NCI-H2029 (cell line): ENCODE results near the gene RERE.
A peak's percentile ranks its signal among the peaks of the same experiment; 100 is the strongest.
"Not testable (repeated sequence)": the region's sequence is repeated elsewhere in the genome, so short reads cannot be mapped to it uniquely, and the experiment has no call there.

Experiments used
- DNase-seq: peaks from one replicate; lab custom pipeline; 2025; lab: John Stamatoyannopoulos, UW

The RERE gene

DNA sequence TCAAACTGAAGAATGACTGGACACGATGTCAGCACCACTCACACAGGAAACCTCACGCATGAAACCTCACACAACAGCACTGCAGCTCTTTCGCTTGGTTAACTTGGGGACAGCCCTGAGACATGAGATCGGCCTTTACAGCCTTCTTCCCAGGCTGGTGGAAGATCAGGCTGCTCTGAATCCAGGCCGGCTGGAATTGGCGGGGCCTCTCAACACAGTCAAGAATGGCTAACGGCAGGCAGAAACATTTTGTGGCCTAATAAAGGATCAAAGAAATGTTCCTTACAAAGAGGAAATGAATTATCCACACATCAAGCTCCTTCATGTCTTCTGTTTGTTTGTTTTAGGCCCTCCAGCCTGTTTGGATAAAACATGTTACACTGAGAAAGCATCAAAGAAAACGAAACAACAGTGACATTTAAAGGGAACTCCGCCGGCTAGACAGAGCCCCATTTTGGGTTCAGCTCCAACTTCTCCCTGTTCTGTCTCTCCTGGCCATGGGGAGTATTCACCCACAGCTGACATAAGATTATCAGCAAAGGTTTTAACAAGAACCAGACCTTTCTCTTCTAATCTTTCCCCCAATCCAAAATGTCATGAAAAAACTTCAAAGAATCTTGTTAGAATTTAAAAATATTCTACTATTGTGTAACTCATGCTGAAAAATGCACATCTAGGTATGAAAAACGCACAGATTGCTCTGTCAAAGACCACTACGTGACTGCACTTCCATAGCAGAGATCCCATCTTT is 368.4 kb downstream of the RERE start:
- DNase-seq = no peak

DNA sequence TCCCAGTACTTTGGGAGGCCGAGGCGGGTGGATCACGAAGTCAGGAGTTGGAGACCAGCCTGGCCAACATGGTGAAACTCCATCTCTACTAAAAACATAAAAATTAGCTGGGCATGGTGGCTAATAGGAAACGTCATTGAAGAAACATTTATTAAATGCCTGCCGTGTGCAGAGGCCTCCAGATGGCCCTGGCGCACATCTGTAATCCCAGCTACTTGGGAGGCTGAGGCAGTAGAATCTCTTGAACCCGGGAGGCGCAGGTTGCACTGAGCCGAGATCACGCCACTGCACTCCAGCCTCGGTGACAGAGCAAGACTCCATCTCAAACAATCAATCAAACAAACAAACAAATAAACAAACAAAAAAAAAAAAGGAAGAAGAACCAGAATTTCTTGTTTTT is 368.9 kb downstream of the RERE start:
- not testable (repeated sequence) for DNase-seq

DNA sequence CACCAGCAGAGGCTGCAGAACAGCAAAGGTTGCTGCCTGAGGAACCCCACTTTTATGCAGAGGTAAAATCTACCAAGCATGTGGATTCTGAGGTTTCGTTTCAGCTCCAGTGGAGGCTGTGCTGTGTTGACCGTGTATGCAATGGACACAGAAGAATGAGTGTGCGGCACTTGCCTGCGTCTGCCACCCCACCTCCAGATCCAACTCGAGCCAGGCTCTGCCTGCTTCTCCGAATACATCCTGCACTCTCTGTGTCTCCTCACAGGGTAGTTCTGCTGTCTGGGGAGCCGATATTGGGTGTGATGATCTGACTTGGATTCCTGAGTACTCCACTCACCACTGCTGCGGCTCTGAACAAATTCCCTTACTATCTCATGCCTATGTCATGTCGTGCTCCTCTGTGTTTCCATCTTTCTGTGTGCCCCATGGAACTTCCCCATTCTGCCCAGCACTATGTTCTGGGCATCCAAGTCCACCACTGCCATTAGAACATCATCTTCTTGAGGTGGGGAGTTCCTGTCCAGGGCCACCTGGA is 369.8 kb downstream of the RERE start:
- no peak for DNase-seq

DNA sequence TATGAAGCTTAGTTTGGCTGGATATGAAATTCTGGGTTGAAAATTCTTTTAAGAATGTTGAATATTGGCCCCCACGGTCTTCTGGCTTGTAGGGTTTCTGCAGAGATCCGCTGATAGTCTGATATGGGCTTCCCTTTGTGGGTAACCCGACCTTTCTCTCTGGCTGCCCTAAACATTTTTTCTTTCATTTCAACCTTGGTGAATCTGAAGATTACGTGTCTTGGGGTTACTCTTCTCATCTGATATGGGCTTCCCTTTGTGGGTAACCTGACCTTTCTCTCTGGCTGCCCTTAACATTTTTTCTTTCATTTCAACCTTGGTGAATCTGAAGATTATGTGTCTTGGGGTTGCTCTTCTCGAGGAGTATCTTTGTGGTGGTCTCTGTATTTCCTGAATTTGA is 371.3 kb downstream of the RERE start:
- not testable (repeated sequence) for DNase-seq

DNA sequence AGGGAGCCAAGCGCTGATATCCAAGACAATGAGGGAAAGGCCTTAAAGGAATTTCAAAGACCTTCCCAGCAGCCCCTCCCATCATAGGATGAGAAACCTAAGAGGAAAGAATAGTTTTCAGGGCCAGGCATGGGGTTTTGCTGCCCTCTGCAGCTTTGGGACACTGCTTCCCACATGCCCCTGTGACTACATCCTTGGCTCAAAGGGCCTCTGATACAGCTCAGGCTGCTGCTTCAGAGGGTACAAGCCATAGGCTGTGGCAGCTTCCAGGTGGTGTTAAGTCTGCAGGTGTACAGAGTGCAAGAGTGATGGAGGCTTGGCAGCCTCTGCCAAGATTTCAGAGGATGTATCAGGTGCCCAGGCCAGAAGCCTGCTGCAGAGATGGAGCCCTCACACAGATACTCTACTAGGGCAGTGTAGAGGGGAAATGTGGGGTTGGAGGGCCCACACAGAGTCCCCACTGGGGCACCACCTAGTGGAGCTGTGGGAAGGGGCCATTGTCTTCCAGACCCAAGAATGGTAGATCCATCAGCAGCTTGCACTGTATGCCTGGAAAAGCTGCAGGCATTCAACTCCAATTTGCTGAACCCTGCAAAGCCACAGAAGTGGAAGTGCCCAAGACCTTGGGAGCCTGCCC is 373.8 kb downstream of the RERE start:
- DNase-seq = no peak

DNA sequence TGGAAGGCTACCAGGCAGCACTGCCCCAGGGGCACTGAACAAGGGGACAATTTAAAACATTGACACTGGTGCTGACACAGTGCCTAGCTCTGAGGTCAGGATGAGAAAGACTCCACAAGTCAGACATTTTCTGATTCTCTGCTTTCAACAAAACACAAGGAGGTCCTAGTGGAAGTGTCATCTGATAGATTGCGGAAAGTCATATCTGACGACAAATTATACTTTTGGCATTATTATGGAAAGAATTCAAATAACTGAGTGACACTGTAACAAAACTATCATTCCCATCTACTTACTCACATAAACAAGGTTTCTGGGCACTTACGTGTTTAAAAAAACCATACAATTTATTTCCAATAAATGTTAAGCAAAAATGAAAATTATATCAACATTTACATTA is 376.0 kb downstream of the RERE start:
- DNase-seq = no peak

DNA sequence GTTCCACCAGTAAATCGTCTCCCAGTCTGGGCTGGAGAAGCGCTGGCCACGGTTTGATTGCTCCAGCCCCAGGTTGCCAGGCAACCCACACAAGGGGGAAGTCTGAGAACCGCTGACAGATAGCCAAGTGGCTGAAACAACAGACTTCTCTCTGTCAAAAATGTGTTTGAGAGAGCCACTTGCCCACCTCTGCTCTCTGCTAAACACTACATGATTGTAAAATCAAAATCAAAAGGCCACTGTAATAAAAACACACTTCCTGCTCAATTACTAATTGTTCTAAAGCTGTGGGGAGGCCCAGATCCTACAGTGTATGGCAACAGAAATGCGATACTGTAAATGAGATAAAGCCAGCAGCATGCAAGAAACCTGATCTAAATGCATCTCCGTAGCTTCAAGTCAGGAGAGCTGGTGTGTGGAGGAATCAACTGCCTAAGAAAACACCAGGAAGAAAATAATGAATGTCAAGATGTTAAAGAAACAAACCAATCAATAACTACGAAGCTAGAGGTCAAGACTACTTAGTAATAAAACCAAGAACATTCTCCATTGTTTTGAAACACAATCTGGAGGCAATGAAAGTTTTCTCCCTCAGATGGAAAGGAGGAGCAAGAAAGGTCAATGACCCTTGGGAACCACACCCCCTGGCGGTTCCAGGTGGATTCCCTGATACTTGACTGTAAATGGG is 378.3 kb downstream of the RERE start:
- DNase-seq = peak; percentile 92

DNA sequence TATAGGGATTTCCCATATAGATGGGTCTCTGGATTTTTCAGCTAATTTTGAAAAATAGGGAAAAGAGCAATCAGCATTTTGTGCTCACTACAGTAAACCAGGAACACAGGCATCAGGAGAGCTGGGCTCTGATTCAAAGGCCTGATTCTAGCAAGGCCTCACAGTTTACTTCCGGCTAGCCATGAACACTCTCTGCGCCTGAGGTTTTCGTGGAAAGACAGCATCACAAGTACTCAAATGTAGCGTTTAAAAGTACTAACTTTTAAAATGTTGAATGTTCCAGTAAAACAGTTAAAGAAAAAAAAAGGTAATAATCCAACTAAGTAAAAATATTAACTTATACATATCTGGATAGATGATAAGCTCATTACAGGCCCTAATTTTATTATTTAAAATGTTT is 379.0 kb downstream of the RERE start:
- DNase-seq = no peak

DNA sequence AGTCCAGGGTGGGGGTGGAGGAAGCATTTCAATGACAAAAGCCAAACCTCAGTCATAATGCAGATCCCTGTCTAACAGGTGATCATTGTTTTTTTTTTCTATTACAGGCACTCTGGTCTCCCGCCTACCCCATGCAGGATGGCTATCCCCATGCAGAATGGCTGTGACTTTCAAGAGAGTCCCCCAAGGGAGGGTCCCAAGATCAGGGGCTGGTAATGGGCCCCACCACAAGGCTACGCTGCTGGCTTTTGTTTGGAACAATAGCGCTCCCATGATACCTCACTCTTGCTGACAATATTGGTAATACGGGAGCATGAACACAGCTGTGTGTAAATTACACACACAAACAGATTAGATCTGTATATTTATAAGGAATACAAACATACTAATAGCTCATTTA is 380.1 kb downstream of the RERE start:
- DNase-seq = no peak

DNA sequence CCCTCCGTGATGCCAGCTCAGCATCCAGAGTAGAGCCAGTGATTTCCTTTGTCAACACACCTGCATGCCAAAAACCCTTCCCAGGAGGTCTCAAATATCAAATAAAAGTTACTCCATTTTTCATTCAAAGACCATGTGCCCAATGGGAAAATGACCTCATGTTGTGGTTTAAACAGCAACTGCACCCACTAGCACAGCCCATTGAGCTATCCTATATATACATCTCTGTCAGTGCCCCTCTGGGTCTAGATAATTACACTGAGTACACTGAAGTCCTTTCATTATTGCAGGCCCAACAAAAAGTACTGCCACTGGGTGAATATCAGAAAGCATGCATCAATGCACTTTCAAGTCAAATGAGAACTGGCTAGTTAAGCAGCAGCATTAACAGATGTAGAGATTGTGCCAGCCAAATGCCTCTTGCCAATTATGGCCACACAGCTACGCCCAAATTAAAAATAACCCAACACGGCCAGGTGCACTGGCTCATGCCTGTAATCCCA is 381.8 kb downstream of the RERE start:
- no peak for DNase-seq

DNA sequence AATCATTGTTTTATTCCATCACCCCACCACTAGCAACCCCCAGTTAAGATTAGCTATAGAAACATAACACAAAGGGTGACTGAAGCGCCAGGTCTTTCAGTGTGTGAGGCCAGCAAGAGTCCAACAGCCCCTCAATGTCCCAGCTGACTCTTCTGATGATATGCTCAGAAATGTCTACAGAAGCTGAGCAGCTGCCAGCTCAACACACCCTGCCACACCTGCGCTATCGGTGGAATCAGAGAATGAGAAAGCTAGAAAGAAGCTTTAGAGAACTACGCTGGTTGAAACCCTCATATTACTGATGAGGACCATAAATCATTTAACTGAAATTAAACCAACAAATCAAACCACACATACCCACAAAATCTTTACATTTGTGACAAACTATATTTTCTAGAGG is 383.3 kb downstream of the RERE start:
- DNase-seq = no peak

DNA sequence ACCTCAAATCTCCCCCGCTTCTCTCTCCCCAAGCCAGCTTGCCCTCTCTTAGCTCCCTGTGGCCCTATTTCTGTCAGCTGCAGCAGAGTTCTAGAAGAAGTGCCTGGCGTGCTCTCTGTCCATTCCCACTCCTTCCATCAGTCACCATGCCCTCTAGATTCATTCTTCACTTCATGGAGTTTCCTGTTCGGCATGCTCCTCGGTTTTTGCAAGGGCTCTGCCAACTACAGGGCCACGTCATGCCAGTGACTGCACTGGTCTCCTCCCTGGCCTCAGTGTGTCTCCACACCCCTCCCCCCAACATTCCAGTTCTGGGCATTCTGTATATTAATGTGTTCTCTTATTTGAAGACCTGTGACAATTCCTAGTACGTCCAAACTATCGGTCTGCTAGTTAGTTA is 385.7 kb downstream of the RERE start:
- no peak for DNase-seq

DNA sequence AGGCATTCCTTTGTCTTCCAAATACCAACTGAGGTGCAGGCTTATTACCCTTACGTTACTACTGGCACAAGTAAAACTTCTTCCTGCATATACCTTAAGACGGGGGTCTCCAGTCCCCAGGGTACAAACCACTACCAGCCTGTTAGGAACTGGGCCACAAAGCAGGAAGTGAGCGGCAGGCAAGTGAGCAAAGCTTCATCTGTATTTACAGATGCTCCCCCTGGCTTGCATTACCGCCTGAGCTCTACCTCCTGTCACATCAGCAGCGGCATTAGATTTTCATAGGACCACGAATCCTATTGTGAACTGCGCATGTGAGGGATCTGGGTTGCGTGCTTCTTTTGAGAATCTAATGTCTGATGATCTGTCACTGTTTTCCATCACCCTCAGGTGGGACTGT is 386.4 kb downstream of the RERE start:
- DNase-seq = no peak

DNA sequence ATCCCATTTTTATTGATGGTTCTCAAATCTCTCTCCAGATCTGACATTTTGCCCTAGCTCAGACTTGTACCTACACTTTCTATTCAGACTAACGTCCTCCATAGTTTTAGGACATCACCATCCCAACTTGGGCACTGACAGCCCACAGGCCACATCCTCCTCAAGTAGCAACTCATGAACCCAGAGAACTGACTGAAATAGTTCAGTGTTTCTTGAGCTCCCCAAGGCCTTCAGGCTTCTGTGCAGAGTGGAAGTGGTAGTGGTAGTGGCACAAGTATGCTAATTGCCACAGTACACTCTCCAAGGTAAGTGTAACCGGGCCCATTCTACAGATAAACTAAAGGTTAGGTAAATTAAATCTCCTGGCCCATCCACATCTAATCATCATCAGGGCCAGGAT is 387.0 kb downstream of the RERE start:
- DNase-seq = no peak

DNA sequence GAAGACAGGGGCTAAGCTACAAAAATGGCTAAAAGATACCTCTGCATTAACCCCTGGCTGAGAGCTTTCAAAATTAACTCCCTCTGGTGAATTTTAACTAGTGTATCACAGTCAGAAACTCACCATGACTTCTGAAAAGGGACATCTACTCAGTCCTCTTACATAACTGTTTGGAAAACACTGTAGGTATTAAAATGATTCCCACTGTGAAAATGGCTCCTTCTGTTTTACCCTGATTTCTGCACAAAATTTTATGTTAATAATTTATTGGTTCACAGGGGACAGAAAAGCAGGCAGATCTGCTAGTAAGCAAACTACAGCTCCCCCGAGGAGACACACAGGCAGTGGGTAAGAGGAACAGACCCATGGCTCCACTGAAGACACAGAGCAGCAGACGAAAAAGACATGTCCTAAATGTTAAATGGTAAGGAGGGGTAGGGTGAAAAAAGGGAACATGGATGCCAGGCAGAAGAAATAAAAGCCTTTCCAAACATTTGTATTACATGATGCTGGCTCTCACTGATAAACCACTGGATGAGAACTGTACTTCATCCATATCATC is 387.8 kb downstream of the RERE start:
- no peak for DNase-seq

DNA sequence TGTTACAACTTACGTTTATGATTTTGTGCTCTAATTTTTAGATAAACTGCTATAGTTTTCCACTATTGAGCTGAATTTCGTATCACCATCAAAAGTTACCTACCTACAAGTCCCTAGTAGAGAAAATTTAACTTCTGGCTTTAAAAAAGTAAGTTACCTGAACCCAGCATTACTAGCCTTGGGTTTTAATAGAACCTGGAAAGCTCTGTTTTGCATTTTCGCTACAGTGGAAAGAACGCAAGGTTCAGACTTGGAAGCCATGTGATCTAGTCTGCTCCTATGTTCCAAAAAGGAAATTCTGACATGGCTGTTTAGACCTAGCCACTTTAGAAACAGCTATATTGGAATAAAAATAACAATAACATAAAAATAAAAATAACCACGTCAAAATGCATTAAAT is 389.0 kb downstream of the RERE start:
- DNase-seq = no peak

DNA sequence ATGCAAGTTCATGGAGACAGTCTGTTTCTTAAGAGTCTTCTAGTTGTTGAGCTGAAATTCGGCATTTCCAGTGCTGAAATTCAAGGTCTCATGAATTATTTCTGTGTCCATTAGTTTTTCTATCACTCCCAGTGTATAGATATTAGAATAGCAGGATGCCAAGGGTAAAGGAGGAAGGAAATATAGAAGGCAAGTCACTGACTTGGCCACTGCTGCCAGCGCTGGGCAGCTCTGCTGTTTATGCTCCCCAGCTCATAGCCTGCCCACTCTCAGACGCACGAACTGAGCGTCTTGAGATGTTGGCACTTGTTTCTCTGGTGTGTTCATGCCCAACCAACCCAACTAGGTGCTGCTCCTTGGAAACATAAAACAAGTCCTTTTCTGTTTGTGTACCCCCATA is 389.5 kb downstream of the RERE start:
- no peak for DNase-seq

DNA sequence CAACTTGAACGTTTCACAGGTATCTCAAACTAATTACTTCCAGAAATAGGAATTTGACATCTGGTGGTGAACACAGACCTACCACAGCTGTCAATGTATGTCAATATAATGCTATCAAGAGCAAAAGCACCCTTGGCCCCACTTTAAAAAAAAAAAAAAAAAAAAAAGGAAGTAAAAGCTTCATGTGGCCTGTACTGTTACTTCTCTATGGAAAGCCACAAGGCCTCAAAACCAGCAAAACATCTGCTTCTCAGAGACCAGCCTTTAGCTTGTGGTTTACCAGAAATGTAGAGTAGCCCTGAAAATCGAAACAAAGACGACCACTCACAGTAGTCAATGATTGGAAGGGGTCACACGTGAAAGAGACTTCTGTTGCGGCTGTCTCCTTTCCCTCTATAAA is 389.9 kb downstream of the RERE start:
- DNase-seq = no peak

DNA sequence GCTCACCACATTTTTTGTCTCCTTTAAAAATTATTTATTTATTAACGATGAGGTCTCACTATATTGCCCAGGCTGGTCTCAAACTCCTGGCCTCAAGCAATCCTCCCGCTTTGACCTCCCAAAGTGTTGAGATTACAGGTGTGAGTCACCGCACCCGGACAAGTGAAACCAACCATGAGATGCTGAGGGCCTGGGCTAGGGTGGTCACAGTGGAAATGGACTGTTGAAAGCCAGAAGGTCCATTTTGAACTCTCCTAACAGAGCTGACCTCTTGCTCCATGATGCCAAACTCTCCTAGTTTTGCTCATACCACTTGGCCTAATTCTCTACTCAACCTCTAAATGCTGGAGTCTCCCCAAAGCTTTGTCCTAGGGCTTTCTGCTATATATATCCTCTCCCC is 390.4 kb downstream of the RERE start:
- DNase-seq = no peak

DNA sequence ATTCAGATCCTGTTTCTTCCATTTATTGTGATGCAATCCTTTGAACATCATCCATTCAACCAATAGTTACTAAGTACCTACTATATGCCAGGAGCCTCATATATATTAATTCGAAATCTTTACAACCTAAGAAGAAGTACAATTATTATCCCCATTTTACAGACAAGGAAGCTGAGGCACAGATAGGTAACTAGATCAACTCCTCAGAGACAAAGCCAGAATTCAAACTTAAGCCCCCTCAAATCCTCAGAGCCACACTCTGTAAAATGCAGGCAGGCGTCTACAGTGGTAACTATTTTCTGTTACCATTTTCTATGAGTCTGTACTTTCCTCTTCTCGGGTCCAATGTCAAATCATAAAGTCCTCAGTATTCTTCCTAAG is 391.7 kb downstream of the RERE start:
- no peak for DNase-seq

DNA sequence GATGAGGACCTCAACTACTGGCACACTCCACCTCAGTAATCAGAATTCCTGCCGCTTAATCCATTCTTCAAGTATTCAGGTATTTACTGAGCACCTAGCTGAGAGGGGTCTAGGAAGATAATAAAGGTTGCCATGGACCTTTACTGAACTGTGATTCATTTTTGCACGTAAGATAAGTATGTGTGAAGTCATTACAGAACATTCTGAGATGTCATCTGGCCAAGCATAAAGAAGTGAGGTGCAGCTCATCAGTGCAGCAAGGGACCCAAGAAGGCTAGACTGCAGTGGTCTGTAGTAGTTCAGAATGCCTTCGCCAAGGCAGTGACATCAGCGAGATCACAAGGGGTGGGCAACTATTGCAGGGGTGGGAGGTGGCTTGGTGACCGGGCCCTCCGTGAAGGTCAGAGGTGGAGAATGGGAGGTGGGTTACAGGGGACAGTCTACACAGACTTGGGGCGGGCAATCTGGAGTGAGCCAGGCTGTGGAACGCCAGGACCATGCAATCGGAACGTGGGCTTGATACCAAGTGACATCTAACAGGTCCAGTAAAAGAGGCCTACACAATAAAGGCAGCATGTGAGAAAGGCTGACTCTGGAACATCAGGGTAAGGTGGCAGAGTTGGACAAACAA is 392.2 kb downstream of the RERE start:
- no peak for DNase-seq

DNA sequence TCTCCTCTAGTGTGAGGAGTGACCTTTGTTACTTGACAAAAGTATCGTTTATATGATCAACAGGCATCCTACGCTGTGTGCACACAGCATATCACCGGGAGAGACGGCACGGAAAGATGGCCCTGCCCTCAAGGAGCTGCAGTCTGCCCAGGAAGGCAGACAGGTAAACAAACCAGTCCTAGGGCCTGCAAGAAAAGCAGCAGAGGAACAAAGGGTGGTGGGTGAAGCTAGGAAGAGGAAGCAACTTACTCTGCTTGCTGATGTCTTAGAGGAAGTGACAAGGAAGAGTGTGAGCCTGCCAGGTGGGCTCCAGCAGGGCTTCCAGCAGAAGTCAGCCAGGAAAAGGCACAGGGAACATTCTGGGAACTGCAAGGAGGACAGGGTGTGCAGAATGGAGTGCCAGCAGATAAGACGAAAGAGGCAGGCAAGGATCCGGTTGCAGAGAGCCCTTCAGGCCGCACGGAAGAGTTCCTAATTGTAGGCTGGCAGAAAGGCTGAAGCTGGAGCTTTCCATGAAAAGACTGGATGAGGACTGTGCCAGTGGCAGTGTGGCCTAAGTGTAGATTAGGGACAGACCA is 392.8 kb downstream of the RERE start:
- DNase-seq = no peak
